Psoas muscle (tissue), 8 donors: Measurements from ENCODE around the gene LHPP. TPM values are rescaled to one million over a fixed set of nuclear protein-coding genes. Genes with fewer than 3 reads are reported as not detected.
"Not testable (repeated sequence)": the region's sequence is repeated elsewhere in the genome, so short reads cannot be mapped to it uniquely, and the experiment has no call there.

Experiments used
- ATAC-seq, 4 donors: fragments of 200-7000 bp; cut with Tn5 transposase; one replicate each; pipeline ENCODE4 v1.9.1; 2020; ENCODE audit warnings: moderate library complexity in 3 of 4, mild to moderate bottlenecking in 2 of 4
- DNase-seq, 2 donors: peaks; one replicate each; pipeline ENCODE4 v3.0.0-alpha.2; 2020
- H3K27ac ChIP-seq: fragments of 200-600 bp; one replicate; pipeline ENCODE4 v1.8.0; 2022
- H3K27me3 ChIP-seq, 3 donors: fragments of 200-600 bp in 1 of 3; one replicate each; pipeline versions ENCODE4 v1.6.1 to v1.8.0; 2013 to 2022; ENCODE audit warnings: low read length in 2 of 3, mild to moderate bottlenecking in 2 of 3, moderate library complexity in 1 of 3; ENCODE audit not compliant: insufficient read depth in 3 of 3
- H3K36me3 ChIP-seq, 2 donors: fragments of 200-600 bp in 1 of 2; one replicate each; pipeline versions ENCODE4 v1.6.1 to v1.8.0; 2013 to 2022; ENCODE audit warnings: low read depth in 1 of 2, mild to moderate bottlenecking in 1 of 2, moderate library complexity in 1 of 2; ENCODE audit not compliant: insufficient read depth in 1 of 2
- H3K4me1 ChIP-seq: fragments of 200-600 bp; one replicate; pipeline ENCODE4 v1.8.0; 2022
- H3K4me3 ChIP-seq: fragments of 200-600 bp; one replicate; pipeline ENCODE4 v1.8.0; 2022; ENCODE audit warnings: mild to moderate bottlenecking
- H3K9me3 ChIP-seq: fragments of 200-600 bp; one replicate; pipeline ENCODE4 v1.8.0; 2022
- CTCF ChIP-seq: fragments of 200-600 bp; IDR thresholded peaks from one replicate; pipeline ENCODE4 v1.8.0; 2022; ENCODE audit warnings: antibody characterized with exemption
- WGBS, 3 donors: extraction: QIAGEN DNeasy Blood & Tissue Kit; methylation state at CpG; one replicate each; pipeline versions ENCODE4 v1.1.6 to v1.1.7; 2013; 5-methylcytosine and 5-hydroxymethylcytosine counted together
- intact Hi-C, 2 donors: fragments of 100-400 bp; cut with DNase I; formaldehyde crosslinking; loops; one replicate each; pipeline versions ENCODE4 v1.11.0 to v1.14.2; 2022
- polyA plus RNA-seq, 3 donors: library from polyadenylated mRNA; stranded (reverse); fragments of 200-250 nt; gene quantifications; one replicate each; pipeline ENCODE4 v1.2.3, GENCODE V29; 2013
- total RNA-seq, 4 donors: library from RNA; stranded (reverse); fragmentation: NEBNext Ultra II Directional in 2 of 4; extraction: Animal tissue kit (Norgen Biotek cat#: 25700) in 2 of 4; gene quantifications; one replicate each; pipeline versions ENCODE4 v1.2.1 to v1.2.4, GENCODE V29; 2021 to 2023
- donor health status: healthy with polysubstance abuse.
- donor health status: DM: no; HTN: no; CAD: no; lungs with moderate emphysema.
- donor health status: Bipolar disorder and iron deficiency.
- donor health status: healthy.
- donor health status: DM: yes; HTN: yes; CAD: no.
- donor health status: DM: no; HTN: no; CAD: no.
- donor health status: DM: no; HTN: no; CAD: no.
- donor health status: DM: yes; HTN: yes; CAD: no.

Gene LHPP
- total and polyA plus RNA-seq, 7 donors: 4.7 to 12.8 (median 6.1) TPM

- Histone ChIP-seq H3K9me3 (no peaks in the 10 kb centered on the region), H3K27ac (no peak overlapping the region)
- WGBS, 3 donors: 69 to 71% (median 69%) methylated on average over 5 of the region's 5 CpGs
Measured at GRCh38 chr10:124429576-124429975, 32.0 kb upstream of the LHPP start.

GRCh38 chr10:124430077-124430476, 31.5 kb upstream of the LHPP start:
- intact Hi-C loops: no loop called here
- Histone ChIP-seq H3K4me1 (no peaks in the 10 kb centered on the region), H3K36me3 (no peaks in the 10 kb centered on the region), H3K27ac (no peak overlapping the region), H3K9me3 (no peaks in the 10 kb centered on the region), H3K4me3 (no peak overlapping the region), H3K27me3 (peaks cover 0 to 6% (median 0%) of the 10 kb centered on the region in 3 donors)
- no peak for TF ChIP-seq CTCF
- 85 to 94% (median 91%) methylated on average over 4 of the region's 4 CpGs for WGBS, 3 donors
- ATAC-seq: no peak
- DNase-seq: no peak

More at GRCh38 chr10:124429576-124429975, 32.0 kb upstream of the LHPP start:
- no peaks in the 10 kb centered on the region for H3K4me1 ChIP-seq
- no peak for TF ChIP-seq CTCF
- intact Hi-C loops: no loop called here
- ATAC-seq: no peak
- peaks cover 0 to 6% (median 0%) of the 10 kb centered on the region in 3 donors for H3K27me3 ChIP-seq
- no peaks in the 10 kb centered on the region for H3K36me3 ChIP-seq
- no peak overlapping the region for H3K4me3 ChIP-seq
- DNase-seq: no peak

- ATAC-seq: no peak
Measured at GRCh38 chr10:124433461-124433860, 28.2 kb upstream of the LHPP start.

GRCh38 chr10:124435683-124436082, 25.9 kb upstream of the LHPP start:
- ATAC-seq, H3K27ac ChIP-seq, H3K36me3 ChIP-seq, DNase-seq, H3K4me1 ChIP-seq, H3K4me3 ChIP-seq, intact Hi-C loops, H3K9me3 ChIP-seq, H3K27me3 ChIP-seq: not testable (repeated sequence)
- WGBS, 3 donors: 95 to 96% (median 95%) methylated on average over 4 of the region's 4 CpGs

More at GRCh38 chr10:124433461-124433860, 28.2 kb upstream of the LHPP start:
- H3K4me1 ChIP-seq: no peaks in the 10 kb centered on the region
- no peak for DNase-seq
- no peaks in the 10 kb centered on the region for H3K27me3 ChIP-seq
- WGBS, 3 donors: 87 to 92% (median 89%) methylated on average over 3 of the region's 3 CpGs
- no peaks in the 10 kb centered on the region for H3K9me3 ChIP-seq
- intact Hi-C loops: no loop called here
- no peak overlapping the region for H3K27ac ChIP-seq
- no peaks in the 10 kb centered on the region for H3K36me3 ChIP-seq
- TF ChIP-seq CTCF: no peak
- H3K4me3 ChIP-seq: no peak overlapping the region

GRCh38 chr10:124436191-124436638, 25.4 kb upstream of the LHPP start:
- no peak for ATAC-seq
- DNase-seq: no peak
- no peaks in the 10 kb centered on the region for H3K9me3 ChIP-seq
- H3K4me1 ChIP-seq: no peaks in the 10 kb centered on the region
- H3K36me3 ChIP-seq: no peaks in the 10 kb centered on the region
- H3K27ac ChIP-seq: no peak overlapping the region
- WGBS, 3 donors: 86 to 89% (median 87%) methylated on average over 8 of the region's 8 CpGs
- intact Hi-C loops: no loop called here
- no peak for TF ChIP-seq CTCF
- no peak overlapping the region for H3K4me3 ChIP-seq
- H3K27me3 ChIP-seq: no peaks in the 10 kb centered on the region

- H3K36me3 ChIP-seq, H3K4me3 ChIP-seq, H3K9me3 ChIP-seq, ATAC-seq, DNase-seq, H3K27ac ChIP-seq, H3K4me1 ChIP-seq: not testable (repeated sequence)
- WGBS, 3 donors: 79 to 88% (median 83%) methylated on average over 5 of the region's 5 CpGs
- intact Hi-C loops: loop anchor here in 1 of 2 donors (10.0 kb wide), 1 partner anchor 1253 kb away; no protein-coding TSS in a partner anchor
- H3K27me3 ChIP-seq: peaks cover 0 to 38% (median under 1%) of the 10 kb centered on the region in 3 donors
Measured at GRCh38 chr10:124441694-124442093, 19.9 kb upstream of the LHPP start.
